ENCODE results near the gene DNAJC13. TPM values are rescaled to one million over a fixed set of nuclear protein-coding genes. Genes with fewer than 3 reads are reported as not detected.

DNAJC13 gene
- total and polyA plus RNA-seq, 2 of the 8 experiments (the other 6 are each of a cell fraction or from before 2014, with no cell fraction given), result 7.9 to 28.8 TPM

DNA sequence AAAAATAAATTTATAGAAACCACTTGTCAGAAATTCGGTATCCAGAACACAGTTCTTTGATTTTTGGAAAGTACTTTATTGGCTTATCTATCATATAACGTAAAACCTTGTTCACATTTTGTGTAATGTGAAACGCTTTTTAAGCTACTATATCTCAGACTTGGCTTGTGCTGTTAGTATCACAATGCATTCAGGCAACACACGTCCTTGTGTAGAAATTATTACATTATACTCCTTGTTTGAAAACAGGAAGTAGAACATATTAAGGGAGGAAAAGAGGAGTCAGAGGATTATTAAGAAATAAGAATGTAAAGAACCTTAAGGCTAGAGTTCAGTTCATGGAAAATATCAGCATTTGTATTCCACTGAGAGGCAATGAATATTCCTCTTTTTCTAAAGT, 1.6 kb downstream of the DNAJC13 start:
- Histone ChIP-seq H3K36me3 (ENCODE audit: control insufficient read depth in 2 of 4, insufficient read depth in 4 of 4, low read length in 3 of 4) (no peaks in the 10 kb centered on the region), H3K18ac (ENCODE audit: extremely low read depth, low read length) (no peak overlapping the region), H2BK20ac (ENCODE audit: low read length) (no peak overlapping the region), H3K9ac (replicated peaks in 1 of 4; ENCODE audit: extremely low read depth in 1 of 4, low read depth in 3 of 4, low read length in 3 of 4) (no peak overlapping the region), H3K4me1 (replicated peaks in 1 of 4; ENCODE audit: control insufficient read depth in 3 of 4, insufficient read depth in 4 of 4, low read length in 3 of 4) (peaks cover 0 to 4% (median 2%) of the 10 kb centered on the region in 4 experiments; a peak in 4 of 7 replicates), H2AK5ac (ENCODE audit: low read depth, low read length) (no peak overlapping the region), H3K4ac (replicated peaks; ENCODE audit: insufficient read length, low read depth, low read length) (no peak overlapping the region), H2AFZ (ENCODE audit: low read length) (no peak overlapping the region), H2BK12ac (ENCODE audit: low read depth, low read length) (no peak overlapping the region), H4K5ac (ENCODE audit: insufficient read length, low read depth, low read length) (no peak overlapping the region), H4K91ac (replicated peaks; ENCODE audit: insufficient read length, low read length) (no peak overlapping the region), H3K27me3 (replicated peaks in 1 of 4; ENCODE audit: control insufficient read depth in 3 of 4, extremely low read depth in 1 of 4, insufficient read depth in 3 of 4, low read length in 3 of 4) (no peaks in the 10 kb centered on the region), H2BK120ac (replicated peaks; ENCODE audit: low read depth, low read length) (no peak overlapping the region), H3K4me3 (ENCODE audit: extremely low read depth in 1 of 4, insufficient read depth in 2 of 4, low read depth in 3 of 4, low read length in 4 of 4) (peak overlapping the region; percentile 69 to 100 (median 94); a peak in 6 of 8 replicates), H3K27ac (ENCODE audit: low read depth, low read length) (no peak overlapping the region), H4K8ac (ENCODE audit: extremely low read depth, insufficient read depth, low read length) (no peak overlapping the region), H3K79me1 (ENCODE audit: low read depth, low read length) (no peaks in the 10 kb centered on the region), H4K20me1 (replicated peaks in 1 of 2; ENCODE audit: control insufficient read depth in 1 of 2, insufficient read depth in 2 of 2, low read length in 2 of 2) (peaks cover 0 to 4% of the 10 kb centered on the region in 2 experiments), H3K14ac (ENCODE audit: insufficient read length) (no peak overlapping the region), H3K56ac (replicated peaks; ENCODE audit: insufficient read length, low read depth, low read length) (no peak overlapping the region), H3K23me2 (ENCODE audit: low read depth, low read length) (peaks cover 3% of the 10 kb centered on the region; the same call in 1 of the 2 replicates), H3K4me2 (ENCODE audit: insufficient read depth in 1 of 2, low read depth in 2 of 2, low read length in 2 of 2) (peak overlapping the region; percentile 81; a peak in 3 of 4 replicates), H2BK15ac (ENCODE audit: low read length) (no peak overlapping the region), H2BK5ac (ENCODE audit: low read depth, low read length) (no peak overlapping the region), H3K23ac (ENCODE audit: insufficient read length) (no peak overlapping the region), H3K9me3 (ENCODE audit: insufficient read depth in 2 of 2, low read depth in 1 of 2, low read length in 1 of 2) (no peaks in the 10 kb centered on the region), H3K79me2 (ENCODE audit: control insufficient read depth in 1 of 2, insufficient read depth in 2 of 2, low read length in 2 of 2) (peaks cover 0 to 61% of the 10 kb centered on the region in 2 experiments; a peak in 2 of 4 replicates)
- DNase-seq (ENCODE audit: low read depth in 1 of 2, low spot score in 2 of 2), result no peak
- FAIRE-seq, result no peak
- ChIA-PET CTCF (ENCODE audit: partially characterized antibody) (interaction anchor here (0.6 kb wide), 1 partner anchor 861 kb away, joined by 3 read pairs; no protein-coding TSS in a partner anchor), POLR2A (ENCODE audit: partially characterized antibody) (interaction anchor here (1.2 to 1.3 kb wide), 2 partner anchors 9 to 22 kb away, joined by 4 to 6 read pairs; no protein-coding TSS in a partner anchor)
- 81% methylated on average over 4 of the region's 4 CpGs; no CpG with 5 or more reads in 1 of the 2 experiments for WGBS, 2 experiments (ENCODE audit: extremely low coverage in 1 of 2, insufficient coverage in 1 of 2, insufficient read length in 1 of 2, insufficient replicate concordance in 2 of 2, low coverage in 1 of 2, low lambda C conversion rate in 2 of 2, missing lambda C conversion rate in 1 of 2)
- TF ChIP-seq TEAD4 (IDR thresholded peaks at IDR 0.05; ENCODE audit: low read depth, low read length) (no peak), SIRT6 (IDR thresholded peaks at IDR 0.05; ENCODE audit: low read length) (no peak), KDM5A (IDR thresholded peaks at IDR 0.05; ENCODE audit: low read length) (no peak), SRF (IDR thresholded peaks at IDR 0.05; ENCODE audit: low read depth, low read length) (no peak), RNF2 (IDR thresholded peaks at IDR 0.05; ENCODE audit: borderline replicate concordance, low read depth, low read length, missing control alignments, poor library complexity, severe bottlenecking) (no peak), GABPA (IDR thresholded peaks at IDR 0.05; ENCODE audit: borderline replicate concordance, insufficient read depth, low read length) (no peak), CTBP2 (IDR thresholded peaks at IDR 0.05; ENCODE audit: borderline replicate concordance, insufficient read depth, insufficient read length, low read length) (no peak), SUZ12 (IDR thresholded peaks at IDR 0.05; ENCODE audit: low read length) (no peak)
